HG03571 (cell line): Measurements from ENCODE around the gene SLC6A19.

Experiments
- ATAC-seq: cut with Tn5 transposase; IDR thresholded peaks from one replicate; pipeline ENCODE4 v1.9.1; 2021; ENCODE audit not compliant: unreplicated experiment

Gene SLC6A19

GRCh38 chr5:1241509-1242080 lies 40.2 kb downstream of the SLC6A19 start:
- ATAC-seq, result no peak

- ATAC-seq, result no peak
Measured at GRCh38 chr5:1242733-1243486, 41.5 kb downstream of the SLC6A19 start.

- no peak for ATAC-seq
Measured at GRCh38 chr5:1243487-1244130, 42.2 kb downstream of the SLC6A19 start.

DNA sequence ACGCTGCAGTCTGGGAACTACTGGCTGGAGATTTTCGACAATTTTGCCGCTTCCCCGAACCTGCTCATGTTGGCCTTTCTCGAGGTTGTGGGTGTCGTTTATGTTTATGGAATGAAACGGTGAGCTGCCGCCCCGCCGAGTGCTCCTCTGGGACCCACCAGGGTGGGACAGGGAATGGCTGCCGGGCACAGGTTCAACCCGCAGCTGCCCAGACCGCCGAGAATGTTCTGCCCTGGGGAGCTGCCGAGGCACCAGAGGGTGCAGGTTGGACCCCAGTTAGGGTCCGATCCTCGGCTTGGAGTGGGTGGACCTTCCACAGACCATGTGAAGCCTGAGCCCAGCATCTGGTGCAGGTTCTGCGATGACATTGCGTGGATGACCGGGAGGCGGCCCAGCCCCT lies 42.9 kb downstream of the SLC6A19 start:
- no peak for ATAC-seq

DNA sequence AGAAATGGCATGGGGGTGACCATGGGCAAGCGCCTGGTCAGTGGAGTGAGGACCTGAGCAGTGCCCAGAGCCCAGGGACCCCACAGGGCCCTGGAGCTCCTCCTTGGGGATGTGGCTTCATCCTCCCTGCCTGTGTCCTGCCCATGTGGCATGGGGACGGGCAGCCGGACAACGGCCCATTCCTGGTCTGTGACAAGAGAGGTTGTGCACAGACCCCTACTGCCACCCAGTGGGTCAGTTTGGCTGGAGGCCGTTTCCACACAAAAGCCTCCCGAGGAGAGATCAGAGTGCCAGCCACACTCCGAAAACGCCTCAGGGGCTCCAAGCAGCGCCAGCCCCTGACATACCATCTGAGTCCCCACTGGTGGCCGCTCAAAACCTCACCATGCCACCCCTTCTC lies 43.6 kb downstream of the SLC6A19 start:
- no peak for ATAC-seq

DNA sequence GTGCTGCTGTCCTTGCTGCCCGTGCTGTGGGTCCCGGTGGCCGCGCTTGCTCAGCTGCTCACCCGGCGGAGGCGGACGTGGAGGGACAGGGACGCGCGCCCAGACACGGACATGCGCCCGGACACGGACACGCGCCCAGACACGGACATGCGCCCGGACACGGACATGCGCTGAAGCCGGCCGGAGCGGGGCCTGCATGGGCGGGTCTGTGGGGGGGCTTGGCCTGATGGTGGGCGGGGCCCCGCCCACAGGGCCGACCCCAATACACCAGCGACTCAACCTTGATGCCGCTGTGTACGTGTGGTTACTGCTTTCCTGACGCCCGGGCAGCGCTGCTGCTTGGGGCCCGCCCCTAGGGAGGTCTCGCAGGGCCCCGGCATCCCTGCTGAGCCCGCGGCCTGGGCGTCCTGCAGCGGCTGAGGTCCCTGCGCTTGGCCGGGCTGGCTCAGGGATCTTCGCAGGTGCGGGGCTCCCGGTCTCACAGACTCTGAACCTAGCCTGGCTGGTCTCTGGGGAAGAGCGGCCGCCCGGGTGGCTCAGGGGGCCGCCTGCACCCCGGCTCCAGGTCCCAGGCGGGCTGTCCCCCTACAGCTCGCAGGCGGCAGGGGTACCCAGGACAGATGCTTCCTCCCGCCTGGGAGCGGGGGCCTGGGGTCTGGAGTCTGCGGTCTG lies 44.6 kb downstream of the SLC6A19 start:
- ATAC-seq, result no peak

- ATAC-seq, result no peak
Measured at GRCh38 chr5:1246711-1247431, 45.5 kb downstream of the SLC6A19 start.

DNA sequence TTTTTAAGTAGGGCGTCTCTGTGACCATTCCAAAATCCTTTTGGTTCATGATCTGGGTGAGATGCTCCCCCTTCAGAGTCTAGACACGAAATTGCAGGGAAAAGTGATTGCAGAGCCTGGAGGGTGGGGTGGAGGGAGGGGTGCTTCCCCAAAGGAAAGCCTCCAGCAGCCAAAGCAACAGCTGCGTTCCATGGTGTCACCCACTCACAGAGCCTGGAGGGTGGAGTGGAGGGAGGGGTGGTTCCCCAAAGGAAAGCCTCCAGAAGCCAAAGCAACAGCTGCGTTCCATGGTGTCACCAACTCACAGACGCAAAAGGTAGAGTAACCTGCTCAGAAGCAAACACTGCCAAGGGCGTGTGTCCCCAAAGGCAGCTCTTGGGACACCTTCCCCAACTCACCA lies 46.4 kb downstream of the SLC6A19 start:
- ATAC-seq, result no peak

DNA sequence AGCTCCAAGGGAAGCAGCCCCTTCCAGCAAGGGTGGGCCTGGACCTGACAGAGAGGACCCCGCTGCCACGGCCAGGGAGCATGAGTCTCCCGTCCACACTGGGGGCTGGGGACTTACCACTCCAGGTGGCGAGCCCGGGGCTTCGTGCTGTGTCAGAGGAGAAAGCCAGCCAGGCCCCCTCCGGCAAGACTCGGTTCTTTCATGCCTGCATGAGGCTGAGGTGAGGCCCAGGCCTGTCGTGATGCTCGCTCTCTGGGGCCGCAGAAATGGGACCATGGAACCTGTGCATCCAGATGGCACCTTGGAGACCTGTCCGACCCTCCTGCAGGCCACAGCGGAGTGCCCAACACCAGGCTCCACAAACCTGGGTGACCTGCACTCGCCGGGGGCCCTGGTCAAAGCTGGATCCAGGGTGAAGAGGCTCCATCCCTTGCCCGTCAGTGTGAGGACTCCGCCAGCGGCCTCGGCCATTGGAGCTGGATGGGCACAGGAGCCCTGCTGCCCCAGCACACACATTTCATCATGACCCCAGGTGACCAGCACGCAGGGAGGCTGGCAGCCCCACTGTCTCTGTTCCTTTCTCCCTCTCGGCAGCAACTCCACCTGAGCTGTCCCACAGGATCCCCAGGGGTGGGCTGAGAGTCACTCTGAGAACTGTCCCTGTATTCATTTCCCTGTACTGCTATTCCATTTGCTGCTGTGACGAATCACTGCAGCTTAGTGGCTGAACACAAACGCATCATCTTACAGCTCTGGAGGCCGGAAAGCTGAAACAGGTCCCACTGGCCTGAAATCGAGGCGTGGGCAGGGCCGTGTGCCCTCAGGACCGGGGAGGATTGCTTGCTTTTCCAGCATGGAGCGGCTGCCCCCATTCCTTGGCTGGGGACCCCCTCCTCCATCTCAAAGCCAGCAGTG lies 48.2 kb downstream of the SLC6A19 start:
- no peak for ATAC-seq

DNA sequence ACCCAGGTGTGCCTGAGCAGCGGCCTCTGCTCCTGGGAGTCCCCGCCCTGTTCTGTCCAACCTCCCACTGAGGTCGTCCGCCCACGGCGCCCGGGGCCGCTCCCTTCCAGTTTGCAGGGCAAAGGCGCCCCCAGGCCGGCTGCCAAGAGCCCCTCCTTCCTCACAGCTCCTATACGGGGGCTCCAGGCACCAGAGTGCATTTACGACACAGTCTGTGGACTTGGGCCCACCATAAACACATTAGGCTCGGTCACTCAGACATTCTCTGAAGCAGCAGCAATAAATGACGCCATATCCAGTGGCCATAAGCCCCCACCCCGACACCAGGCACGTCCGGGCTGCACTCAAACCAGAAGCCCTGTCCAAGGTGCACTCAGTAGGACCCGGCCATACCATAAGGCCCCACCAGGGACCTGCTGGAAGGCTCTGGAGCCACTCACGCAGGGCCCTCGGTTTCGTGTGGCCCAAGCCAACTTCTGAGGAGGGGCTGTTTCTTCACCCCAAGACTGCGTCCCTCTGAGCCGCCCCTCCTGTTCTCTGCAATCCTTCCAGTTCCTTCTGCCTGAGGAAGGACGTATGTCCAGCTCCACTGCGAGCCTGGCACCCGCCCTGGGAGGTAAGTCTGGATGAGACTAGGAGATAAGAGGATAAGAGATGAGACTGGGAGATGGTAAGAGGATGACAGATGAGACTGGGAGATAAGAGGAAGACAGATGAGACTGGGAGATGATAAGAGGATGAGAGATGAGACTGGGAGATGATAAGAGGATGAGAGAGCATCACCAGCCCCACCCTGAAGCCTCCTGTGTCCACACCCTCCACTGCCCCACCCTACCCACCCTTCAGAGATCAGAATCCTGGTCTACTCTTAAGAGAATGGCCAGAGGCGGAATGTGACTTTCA lies 50.5 kb downstream of the SLC6A19 start:
- no peak for ATAC-seq

- ATAC-seq, result no peak
Measured at GRCh38 chr5:1252681-1253080, 51.3 kb downstream of the SLC6A19 start.

GRCh38 chr5:1253456-1254105 lies 52.2 kb downstream of the SLC6A19 start:
- ATAC-seq, result no peak

DNA sequence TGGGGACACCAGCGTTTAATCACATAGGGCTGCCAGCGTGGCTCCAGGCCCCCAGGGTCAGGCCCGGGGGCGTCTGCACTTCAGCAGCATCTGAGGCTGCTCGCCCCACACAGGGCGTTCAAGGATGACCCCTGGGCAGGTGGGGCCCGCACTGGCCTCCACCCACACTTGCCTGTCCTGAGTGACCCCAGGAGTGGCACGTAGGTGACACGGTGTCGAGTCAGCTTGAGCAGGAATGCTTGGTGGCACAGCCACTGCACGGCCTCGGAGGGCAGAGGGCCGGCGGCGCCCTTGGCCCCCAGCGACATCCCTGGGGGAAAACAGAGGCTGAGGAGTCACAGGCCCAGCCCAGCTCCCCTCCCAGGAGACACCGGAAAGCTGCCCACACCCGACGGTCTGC lies 52.8 kb downstream of the SLC6A19 start:
- ATAC-seq, result no peak

- no peak for ATAC-seq
Measured at GRCh38 chr5:1255081-1255561, 53.7 kb downstream of the SLC6A19 start.

GRCh38 chr5:1256776-1257175 lies 55.4 kb downstream of the SLC6A19 start:
- ATAC-seq, result no peak

DNA sequence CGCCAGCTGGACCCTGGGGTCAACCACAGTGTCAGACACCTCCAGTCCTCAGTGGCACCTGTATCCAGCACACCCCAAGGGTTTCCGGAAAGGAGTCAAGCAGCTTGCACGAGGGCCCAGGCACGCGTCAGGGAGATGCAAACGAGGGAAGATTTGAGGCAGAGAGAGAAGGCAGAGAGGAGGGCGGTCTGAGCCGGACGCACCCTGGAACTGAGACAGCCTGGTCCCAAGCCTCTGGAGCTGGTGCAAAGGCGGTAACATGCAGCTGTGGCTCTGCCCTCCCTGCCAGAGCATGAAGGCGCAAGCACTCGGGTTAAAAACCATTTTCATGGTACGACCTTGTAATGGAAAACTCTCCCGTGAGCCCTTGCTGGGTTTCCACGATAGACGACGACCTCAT lies 56.0 kb downstream of the SLC6A19 start:
- no peak for ATAC-seq

- no peak for ATAC-seq
Measured at GRCh38 chr5:1257841-1258240, 56.4 kb downstream of the SLC6A19 start.

GRCh38 chr5:1259806-1260480 lies 58.5 kb downstream of the SLC6A19 start:
- ATAC-seq, result no peak
